C4-2B (cell line): ENCODE measurements around the gene PID1.

Experiments used
- H3K27ac ChIP-seq: fragments of 450-650 bp; 2 replicates; pipeline ENCODE4 v1.5.1; 2017
- CTCF ChIP-seq: fragments of 450-650 bp; conservative IDR thresholded peaks from 2 replicates; pipeline ENCODE4 v1.5.1; 2017; ENCODE audit warnings: mild to moderate bottlenecking
- ZFX ChIP-seq: fragments of 450-650 bp; IDR thresholded peaks from 2 replicates; pipeline ENCODE4 v1.6.1; 2017

The PID1 gene

GRCh38 chr2:228986961-228987360 is 284.1 kb downstream of the PID1 start:
- H3K27ac ChIP-seq, result no peak overlapping the region
- TF ChIP-seq ZFX, result no peak

GRCh38 chr2:228983700-228984099 is 287.4 kb downstream of the PID1 start:
- H3K27ac ChIP-seq, result no peak overlapping the region
- peak; percentile 18 for TF ChIP-seq CTCF
- TF ChIP-seq ZFX, result no peak

- no peak for TF ChIP-seq ZFX
- no peak for TF ChIP-seq CTCF
Observed at GRCh38 chr2:228974169-228974568, 296.9 kb downstream of the PID1 start.

More at GRCh38 chr2:228974169-228974568, 296.9 kb downstream of the PID1 start:
- H3K27ac ChIP-seq, result no peak overlapping the region
